GM23338 (cell line): ENCODE measurements around the gene RCC2. TPM values are rescaled to one million over a fixed set of nuclear protein-coding genes. Genes with fewer than 3 reads are reported as not detected.

Experiments used
- EZH2phosphoT487 ChIP-seq: fragments of 200-600 bp; sonication (generic); IDR thresholded peaks from one replicate; pipeline ENCODE4 v1.8.1; 2018; ENCODE audit warnings: antibody characterized with exemption; ENCODE audit not compliant: unreplicated experiment
- JUNB ChIP-seq: IDR thresholded peaks from one replicate; pipeline ENCODE4 v1.6.1; 2016; ENCODE audit warnings: antibody characterized with exemption; ENCODE audit not compliant: unreplicated experiment
- STAT1 ChIP-seq: IDR thresholded peaks from one replicate; pipeline ENCODE4 v1.6.1; 2016; ENCODE audit warnings: antibody characterized with exemption; ENCODE audit not compliant: unreplicated experiment
- ZNF331 ChIP-seq: fragments of 250-450 bp; sonication (Bioruptor Pico); IDR thresholded peaks from 2 replicates; pipeline ENCODE4 v1.5.0; 2020; ENCODE audit warnings: low read depth, mild to moderate bottlenecking, moderate library complexity
- polyA plus RNA-seq: library from polyadenylated mRNA; unstranded; fragments of >200 nt; fragmentation: Nextera tagmentation; extraction: Ambion mirVana; gene quantifications from 2 replicates; pipeline ENCODE4 v1.2.1, GENCODE V29; 2016
- total RNA-seq: library from RNA; depleted of rRNA; stranded (reverse); fragments of >200 nt; shearing (Covaris generic); gene quantifications from 2 replicates; pipeline ENCODE4 v1.2.3, GENCODE V29; 2014
- TF ChIP-seq, protein P1 (sequence below): fragments of 250-450 bp; sonication (Bioruptor Pico); IDR thresholded peaks from 2 replicates; pipeline ENCODE4 v1.5.0; 2020; ENCODE audit warnings: mild to moderate bottlenecking, moderate library complexity
- TF ChIP-seq, protein P2 (sequence below): IDR thresholded peaks from one replicate; pipeline ENCODE4 v1.6.1; 2018; ENCODE audit warnings: antibody characterized with exemption; ENCODE audit not compliant: unreplicated experiment

The RCC2 gene
- total and polyA plus RNA-seq, 2 experiments from 2014 or later: 97.1 to 386 TPM

DNA sequence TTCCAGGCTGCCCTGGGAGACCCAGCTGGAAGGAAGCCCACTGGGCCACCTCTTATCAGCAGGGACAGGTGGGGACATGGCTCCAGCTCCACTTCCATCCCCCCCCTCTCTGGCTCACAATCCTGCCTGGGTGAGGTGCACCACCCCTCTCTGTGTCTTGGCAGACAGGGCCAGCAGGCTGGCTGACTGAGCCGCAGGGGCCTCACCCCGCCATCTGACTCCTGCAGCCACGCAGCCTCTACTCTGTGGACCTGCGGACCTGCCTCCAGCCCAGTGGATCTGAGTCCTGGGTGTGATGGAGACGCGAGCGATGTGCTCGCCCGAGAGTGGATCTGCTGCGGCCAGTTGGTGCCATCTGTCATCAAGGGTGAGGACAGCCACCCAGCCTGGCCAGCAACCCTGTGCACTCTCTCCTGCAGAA lies 30.1 kb downstream of the RCC2 start (continued):
- TF ChIP-seq, protein P1, sequence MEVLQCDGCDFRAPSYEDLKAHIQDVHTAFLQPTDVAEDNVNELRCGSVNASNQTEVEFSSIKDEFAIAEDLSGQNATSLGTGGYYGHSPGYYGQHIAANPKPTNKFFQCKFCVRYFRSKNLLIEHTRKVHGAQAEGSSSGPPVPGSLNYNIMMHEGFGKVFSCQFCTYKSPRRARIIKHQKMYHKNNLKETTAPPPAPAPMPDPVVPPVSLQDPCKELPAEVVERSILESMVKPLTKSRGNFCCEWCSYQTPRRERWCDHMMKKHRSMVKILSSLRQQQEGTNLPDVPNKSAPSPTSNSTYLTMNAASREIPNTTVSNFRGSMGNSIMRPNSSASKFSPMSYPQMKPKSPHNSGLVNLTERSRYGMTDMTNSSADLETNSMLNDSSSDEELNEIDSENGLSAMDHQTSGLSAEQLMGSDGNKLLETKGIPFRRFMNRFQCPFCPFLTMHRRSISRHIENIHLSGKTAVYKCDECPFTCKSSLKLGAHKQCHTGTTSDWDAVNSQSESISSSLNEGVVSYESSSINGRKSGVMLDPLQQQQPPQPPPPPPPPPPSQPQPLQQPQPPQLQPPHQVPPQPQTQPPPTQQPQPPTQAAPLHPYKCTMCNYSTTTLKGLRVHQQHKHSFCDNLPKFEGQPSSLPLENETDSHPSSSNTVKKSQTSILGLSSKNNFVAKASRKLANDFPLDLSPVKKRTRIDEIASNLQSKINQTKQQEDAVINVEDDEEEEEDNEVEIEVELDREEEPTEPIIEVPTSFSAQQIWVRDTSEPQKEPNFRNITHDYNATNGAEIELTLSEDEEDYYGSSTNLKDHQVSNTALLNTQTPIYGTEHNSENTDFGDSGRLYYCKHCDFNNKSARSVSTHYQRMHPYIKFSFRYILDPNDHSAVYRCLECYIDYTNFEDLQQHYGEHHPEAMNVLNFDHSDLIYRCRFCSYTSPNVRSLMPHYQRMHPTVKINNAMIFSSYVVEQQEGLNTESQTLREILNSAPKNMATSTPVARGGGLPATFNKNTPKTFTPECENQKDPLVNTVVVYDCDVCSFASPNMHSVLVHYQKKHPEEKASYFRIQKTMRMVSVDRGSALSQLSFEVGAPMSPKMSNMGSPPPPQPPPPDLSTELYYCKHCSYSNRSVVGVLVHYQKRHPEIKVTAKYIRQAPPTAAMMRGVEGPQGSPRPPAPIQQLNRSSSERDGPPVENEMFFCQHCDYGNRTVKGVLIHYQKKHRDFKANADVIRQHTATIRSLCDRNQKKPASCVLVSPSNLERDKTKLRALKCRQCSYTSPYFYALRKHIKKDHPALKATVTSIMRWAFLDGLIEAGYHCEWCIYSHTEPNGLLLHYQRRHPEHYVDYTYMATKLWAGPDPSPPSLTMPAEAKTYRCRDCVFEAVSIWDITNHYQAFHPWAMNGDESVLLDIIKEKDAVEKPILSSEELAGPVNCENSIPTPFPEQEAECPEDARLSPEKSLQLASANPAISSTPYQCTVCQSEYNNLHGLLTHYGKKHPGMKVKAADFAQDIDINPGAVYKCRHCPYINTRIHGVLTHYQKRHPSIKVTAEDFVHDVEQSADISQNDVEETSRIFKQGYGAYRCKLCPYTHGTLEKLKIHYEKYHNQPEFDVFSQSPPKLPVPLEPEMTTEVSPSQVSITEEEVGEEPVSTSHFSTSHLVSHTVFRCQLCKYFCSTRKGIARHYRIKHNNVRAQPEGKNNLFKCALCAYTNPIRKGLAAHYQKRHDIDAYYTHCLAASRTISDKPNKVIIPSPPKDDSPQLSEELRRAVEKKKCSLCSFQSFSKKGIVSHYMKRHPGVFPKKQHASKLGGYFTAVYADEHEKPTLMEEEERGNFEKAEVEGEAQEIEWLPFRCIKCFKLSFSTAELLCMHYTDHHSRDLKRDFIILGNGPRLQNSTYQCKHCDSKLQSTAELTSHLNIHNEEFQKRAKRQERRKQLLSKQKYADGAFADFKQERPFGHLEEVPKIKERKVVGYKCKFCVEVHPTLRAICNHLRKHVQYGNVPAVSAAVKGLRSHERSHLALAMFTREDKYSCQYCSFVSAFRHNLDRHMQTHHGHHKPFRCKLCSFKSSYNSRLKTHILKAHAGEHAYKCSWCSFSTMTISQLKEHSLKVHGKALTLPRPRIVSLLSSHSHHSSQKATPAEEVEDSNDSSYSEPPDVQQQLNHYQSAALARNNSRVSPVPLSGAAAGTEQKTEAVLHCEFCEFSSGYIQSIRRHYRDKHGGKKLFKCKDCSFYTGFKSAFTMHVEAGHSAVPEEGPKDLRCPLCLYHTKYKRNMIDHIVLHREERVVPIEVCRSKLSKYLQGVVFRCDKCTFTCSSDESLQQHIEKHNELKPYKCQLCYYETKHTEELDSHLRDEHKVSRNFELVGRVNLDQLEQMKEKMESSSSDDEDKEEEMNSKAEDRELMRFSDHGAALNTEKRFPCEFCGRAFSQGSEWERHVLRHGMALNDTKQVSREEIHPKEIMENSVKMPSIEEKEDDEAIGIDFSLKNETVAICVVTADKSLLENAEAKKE (CRISPR knock-in tag): no peak
- TF ChIP-seq ZNF331 (no peak), JUNB (no peak), EZH2phosphoT487 (no peak), STAT1 (no peak)
- TF ChIP-seq, protein P2, sequence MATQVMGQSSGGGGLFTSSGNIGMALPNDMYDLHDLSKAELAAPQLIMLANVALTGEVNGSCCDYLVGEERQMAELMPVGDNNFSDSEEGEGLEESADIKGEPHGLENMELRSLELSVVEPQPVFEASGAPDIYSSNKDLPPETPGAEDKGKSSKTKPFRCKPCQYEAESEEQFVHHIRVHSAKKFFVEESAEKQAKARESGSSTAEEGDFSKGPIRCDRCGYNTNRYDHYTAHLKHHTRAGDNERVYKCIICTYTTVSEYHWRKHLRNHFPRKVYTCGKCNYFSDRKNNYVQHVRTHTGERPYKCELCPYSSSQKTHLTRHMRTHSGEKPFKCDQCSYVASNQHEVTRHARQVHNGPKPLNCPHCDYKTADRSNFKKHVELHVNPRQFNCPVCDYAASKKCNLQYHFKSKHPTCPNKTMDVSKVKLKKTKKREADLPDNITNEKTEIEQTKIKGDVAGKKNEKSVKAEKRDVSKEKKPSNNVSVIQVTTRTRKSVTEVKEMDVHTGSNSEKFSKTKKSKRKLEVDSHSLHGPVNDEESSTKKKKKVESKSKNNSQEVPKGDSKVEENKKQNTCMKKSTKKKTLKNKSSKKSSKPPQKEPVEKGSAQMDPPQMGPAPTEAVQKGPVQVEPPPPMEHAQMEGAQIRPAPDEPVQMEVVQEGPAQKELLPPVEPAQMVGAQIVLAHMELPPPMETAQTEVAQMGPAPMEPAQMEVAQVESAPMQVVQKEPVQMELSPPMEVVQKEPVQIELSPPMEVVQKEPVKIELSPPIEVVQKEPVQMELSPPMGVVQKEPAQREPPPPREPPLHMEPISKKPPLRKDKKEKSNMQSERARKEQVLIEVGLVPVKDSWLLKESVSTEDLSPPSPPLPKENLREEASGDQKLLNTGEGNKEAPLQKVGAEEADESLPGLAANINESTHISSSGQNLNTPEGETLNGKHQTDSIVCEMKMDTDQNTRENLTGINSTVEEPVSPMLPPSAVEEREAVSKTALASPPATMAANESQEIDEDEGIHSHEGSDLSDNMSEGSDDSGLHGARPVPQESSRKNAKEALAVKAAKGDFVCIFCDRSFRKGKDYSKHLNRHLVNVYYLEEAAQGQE: no peak
